Measurements from ENCODE around the gene DRD3.

Gene DRD3

GRCh38 chr3:114213292-114213626 lies 34.4 kb upstream of the DRD3 start:
- no peak for TF ChIP-seq ZNF274 (IDR thresholded peaks at IDR 0.05; ENCODE audit: low read depth, low read length)
- peak overlapping the region; percentile 63; the same call in 1 of the 2 replicates for H3K4me3 ChIP-seq (ENCODE audit: low read length)

- TF ChIP-seq ZNF274 (IDR thresholded peaks at IDR 0.05; ENCODE audit: low read depth, low read length) = no peak
- H3K4me3 ChIP-seq (ENCODE audit: low read length) = no peak overlapping the region
These were observed 33.8 kb upstream of the DRD3 start for GRCh38 chr3:114212646-114213045.

- H3K4me3 ChIP-seq (ENCODE audit: low read length) = no peak overlapping the region
- no peak for TF ChIP-seq ZNF274 (IDR thresholded peaks at IDR 0.05; ENCODE audit: low read depth, low read length)
These were observed 28.9 kb upstream of the DRD3 start for GRCh38 chr3:114207768-114208167.

- TF ChIP-seq ZNF274 (IDR thresholded peaks at IDR 0.05; ENCODE audit: low read depth, low read length) = no peak
These were observed 27.5 kb upstream of the DRD3 start for GRCh38 chr3:114206342-114206741.

GRCh38 chr3:114205541-114205940 lies 26.7 kb upstream of the DRD3 start:
- H3K4me3 ChIP-seq (ENCODE audit: low read length) = no peak overlapping the region
- no peak for TF ChIP-seq ZNF274 (IDR thresholded peaks at IDR 0.05; ENCODE audit: low read depth, low read length)

More at GRCh38 chr3:114206342-114206741, 27.5 kb upstream of the DRD3 start:
- H3K4me3 ChIP-seq (ENCODE audit: low read length) = no peak overlapping the region

GRCh38 chr3:114194750-114195149 lies 15.9 kb upstream of the DRD3 start:
- no peak overlapping the region for H3K4me3 ChIP-seq (ENCODE audit: low read length)
- TF ChIP-seq ZNF274 (IDR thresholded peaks at IDR 0.05; ENCODE audit: low read depth, low read length) = no peak

GRCh38 chr3:114192136-114192535 lies 13.3 kb upstream of the DRD3 start:
- no peak overlapping the region for H3K4me3 ChIP-seq (ENCODE audit: low read length)
- TF ChIP-seq ZNF274 (IDR thresholded peaks at IDR 0.05; ENCODE audit: low read depth, low read length) = no peak

GRCh38 chr3:114186501-114186900 lies 7.6 kb upstream of the DRD3 start:
- no peak overlapping the region for H3K4me3 ChIP-seq (ENCODE audit: low read length)
- TF ChIP-seq ZNF274 (IDR thresholded peaks at IDR 0.05; ENCODE audit: low read depth, low read length) = no peak

GRCh38 chr3:114179575-114179974 lies 723 bp upstream of the DRD3 start:
- no peak for TF ChIP-seq ZNF274 (IDR thresholded peaks at IDR 0.05; ENCODE audit: low read depth, low read length)

GRCh38 chr3:114176890-114177289 lies 2.0 kb downstream of the DRD3 start:
- no peak overlapping the region for H3K4me3 ChIP-seq (ENCODE audit: low read length)
- TF ChIP-seq ZNF274 (IDR thresholded peaks at IDR 0.05; ENCODE audit: low read depth, low read length) = no peak

More at GRCh38 chr3:114179575-114179974, 723 bp upstream of the DRD3 start:
- H3K4me3 ChIP-seq (ENCODE audit: low read length) = no peak overlapping the region

- TF ChIP-seq ZNF274 (IDR thresholded peaks at IDR 0.05; ENCODE audit: low read depth, low read length) = no peak
- no peak overlapping the region for H3K4me3 ChIP-seq (ENCODE audit: low read length)
These were observed 2.4 kb downstream of the DRD3 start for GRCh38 chr3:114176487-114176886.

- no peak for TF ChIP-seq ZNF274 (IDR thresholded peaks at IDR 0.05; ENCODE audit: low read depth, low read length)
- no peak overlapping the region for H3K4me3 ChIP-seq (ENCODE audit: low read length)
These were observed 3.5 kb downstream of the DRD3 start for GRCh38 chr3:114175204-114175987.

GRCh38 chr3:114171677-114172076 lies 7.2 kb downstream of the DRD3 start:
- no peak overlapping the region for H3K4me3 ChIP-seq (ENCODE audit: low read length)
- TF ChIP-seq ZNF274 (IDR thresholded peaks at IDR 0.05; ENCODE audit: low read depth, low read length) = no peak

- H3K4me3 ChIP-seq (ENCODE audit: low read length) = no peak overlapping the region
- no peak for TF ChIP-seq ZNF274 (IDR thresholded peaks at IDR 0.05; ENCODE audit: low read depth, low read length)
These were observed 10.7 kb downstream of the DRD3 start for GRCh38 chr3:114168150-114168549.

- no peak for TF ChIP-seq ZNF274 (IDR thresholded peaks at IDR 0.05; ENCODE audit: low read depth, low read length)
- H3K4me3 ChIP-seq (ENCODE audit: low read length) = no peak overlapping the region
These were observed 21.5 kb downstream of the DRD3 start for GRCh38 chr3:114157321-114157720.

- no peak for TF ChIP-seq ZNF274 (IDR thresholded peaks at IDR 0.05; ENCODE audit: low read depth, low read length)
- no peak overlapping the region for H3K4me3 ChIP-seq (ENCODE audit: low read length)
These were observed 23.5 kb downstream of the DRD3 start for GRCh38 chr3:114155370-114155821.
